Hepatocyte (in vitro differentiated cells): ENCODE data around the gene SLCO2A1. TPM values are rescaled to one million over a fixed set of nuclear protein-coding genes. Genes with fewer than 3 reads are reported as not detected.

Experiments used
- DNase-seq: peaks from one replicate; pipeline ENCODE4 v3.0.0-alpha.2; 2016; ENCODE audit warnings: low spot score
- H2AFZ ChIP-seq: fragments of 200-600 bp; sonication (generic); 2 replicates; pipeline ENCODE4 v1.6.0; 2016; ENCODE audit warnings: antibody characterized with exemption, mild to moderate bottlenecking
- H3K27ac ChIP-seq: fragments of 200-600 bp; sonication (generic); 2 replicates; pipeline ENCODE4 v1.5.1; 2016; ENCODE audit warnings: mild to moderate bottlenecking
- H3K27me3 ChIP-seq: fragments of 200-600 bp; sonication (generic); 2 replicates; pipeline ENCODE4 v1.6.1; 2016
- H3K36me3 ChIP-seq: fragments of 200-600 bp; sonication (generic); replicated peaks from 2 replicates; pipeline ENCODE4 v1.5.1; 2016; ENCODE audit warnings: low read depth; ENCODE audit not compliant: insufficient read depth
- H3K4me1 ChIP-seq: fragments of 200-600 bp; sonication (generic); 2 replicates; pipeline ENCODE4 v1.5.1; 2016; ENCODE audit warnings: mild to moderate bottlenecking, moderate library complexity; ENCODE audit not compliant: insufficient read depth
- H3K4me2 ChIP-seq: fragments of 200-600 bp; sonication (generic); 2 replicates; pipeline ENCODE4 v1.6.0; 2016
- H3K4me3 ChIP-seq: fragments of 200-600 bp; sonication (generic); 2 replicates; pipeline ENCODE4 v1.5.1; 2016; ENCODE audit warnings: mild to moderate bottlenecking
- H3K79me2 ChIP-seq: fragments of 200-600 bp; sonication (generic); 2 replicates; pipeline ENCODE4 v1.6.0; 2017; ENCODE audit warnings: mild to moderate bottlenecking
- H3K9me2 ChIP-seq: fragments of 200-600 bp; sonication (generic); replicated peaks from 2 replicates; pipeline ENCODE4 v1.6.0; 2017; ENCODE audit warnings: mild to moderate bottlenecking; ENCODE audit not compliant: insufficient read depth
- H3K9me3 ChIP-seq: fragments of 200-600 bp; sonication (generic); 2 replicates; pipeline ENCODE4 v1.5.1; 2016; ENCODE audit warnings: low read depth, mild to moderate bottlenecking
- H4K20me1 ChIP-seq: fragments of 200-600 bp; sonication (generic); 2 replicates; pipeline ENCODE4 v1.6.0; 2016; ENCODE audit warnings: mild to moderate bottlenecking; ENCODE audit not compliant: insufficient read depth, poor library complexity, severe bottlenecking
- CTCF ChIP-seq: fragments of 200-600 bp; sonication (generic); IDR thresholded peaks from 2 replicates; pipeline ENCODE4 v1.5.1; 2016; ENCODE audit warnings: antibody characterized with exemption, mild to moderate bottlenecking; ENCODE audit not compliant: poor library complexity
- EZH2 ChIP-seq: fragments of 200-600 bp; sonication (generic); IDR thresholded peaks from 2 replicates; pipeline ENCODE4 v1.6.1; 2016; ENCODE audit warnings: antibody characterized with exemption, mild to moderate bottlenecking, borderline replicate concordance
- EZH2phosphoT487 ChIP-seq: fragments of 200-600 bp; sonication (generic); IDR thresholded peaks from one replicate; pipeline ENCODE4 v1.6.1; 2018; ENCODE audit warnings: antibody characterized with exemption, mild to moderate bottlenecking, low read depth, moderate library complexity; ENCODE audit not compliant: unreplicated experiment, severe bottlenecking
- WGBS: methylation state at CpG from one replicate; pipeline ENCODE4 v1.1.6; 2016; ENCODE audit warnings: low lambda C conversion rate; ENCODE audit errors: missing lambda C conversion rate; 5-methylcytosine and 5-hydroxymethylcytosine counted together
- polyA plus RNA-seq: library from polyadenylated mRNA; unstranded; fragments of >200 nt; fragmentation: Nextera tagmentation; extraction: Ambion mirVana; gene quantifications from 2 replicates; pipeline ENCODE4 v1.2.1, GENCODE V29; 2016
- total RNA-seq: library from RNA; depleted of rRNA; stranded (reverse); fragments of >200 nt; gene quantifications from 2 replicates; pipeline ENCODE4 v1.2.3, GENCODE V29; 2014

Gene SLCO2A1
- total and polyA plus RNA-seq, 2 experiments from 2014 or later: 2.3 to 8.4 TPM

DNA sequence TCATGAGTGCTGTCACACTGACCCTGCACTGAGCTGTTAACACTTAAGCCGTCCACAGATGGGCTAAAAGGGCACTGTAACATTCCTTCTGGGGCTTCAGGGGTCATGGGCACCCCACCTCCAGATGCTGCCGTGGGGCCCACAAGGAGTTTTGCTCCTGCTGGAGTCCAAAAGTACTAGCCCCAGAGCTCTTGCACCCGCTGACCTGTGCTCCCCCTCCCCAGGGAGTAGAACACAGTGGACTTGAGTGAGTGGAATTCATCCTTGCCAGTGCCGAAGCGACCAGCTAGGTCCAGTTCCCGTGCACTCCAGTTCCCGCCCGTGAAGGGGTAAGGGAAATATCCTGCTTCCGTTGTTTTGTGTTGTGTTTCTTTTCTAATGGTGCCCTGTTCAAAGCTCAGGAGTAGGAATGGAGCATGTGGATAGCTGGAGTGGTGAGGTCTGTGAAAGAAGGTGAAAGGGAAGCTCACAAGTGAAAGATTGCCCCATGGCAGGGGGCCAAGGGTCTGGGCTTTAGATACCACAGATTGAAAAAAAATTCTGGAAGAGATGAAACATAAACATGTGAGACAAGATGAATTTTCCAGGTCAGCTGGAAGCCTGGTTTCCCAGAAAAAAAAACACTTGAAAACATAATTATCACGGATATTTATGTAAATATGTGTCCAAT is 36.6 kb downstream of the SLCO2A1 start:
- H3K9me2 ChIP-seq: no peaks in the 10 kb centered on the region
- 79% methylated on average over 10 of the region's 10 CpGs for WGBS
- H3K4me2 ChIP-seq: no peak overlapping the region
- H3K36me3 ChIP-seq: no peaks in the 10 kb centered on the region
- no peaks in the 10 kb centered on the region for H4K20me1 ChIP-seq
- no peak for DNase-seq
- H3K4me3 ChIP-seq: no peak overlapping the region
- H3K9me3 ChIP-seq: no peaks in the 10 kb centered on the region
- H2AFZ ChIP-seq: no peak overlapping the region
- no peak overlapping the region for H3K27ac ChIP-seq
- TF ChIP-seq CTCF (no peak), EZH2phosphoT487 (no peak), EZH2 (no peak)
- no peaks in the 10 kb centered on the region for H3K79me2 ChIP-seq
- H3K4me1 ChIP-seq: peaks cover 19% of the 10 kb centered on the region
- peaks cover 9% of the 10 kb centered on the region for H3K27me3 ChIP-seq

- Histone ChIP-seq H3K36me3 (no peaks in the 10 kb centered on the region), H3K9me2 (no peaks in the 10 kb centered on the region), H3K27me3 (peaks cover 9% of the 10 kb centered on the region), H3K4me1 (peaks cover 19% of the 10 kb centered on the region), H3K4me2 (no peak overlapping the region), H3K9me3 (no peaks in the 10 kb centered on the region), H2AFZ (no peak overlapping the region), H3K79me2 (no peaks in the 10 kb centered on the region), H3K27ac (no peak overlapping the region), H3K4me3 (no peak overlapping the region), H4K20me1 (no peaks in the 10 kb centered on the region)
- no peak for TF ChIP-seq EZH2
- TF ChIP-seq EZH2phosphoT487: no peak
- TF ChIP-seq CTCF: no peak
- WGBS: 41% methylated on average over 3 of the region's 3 CpGs
- DNase-seq: peak; percentile 16
These were observed 37.3 kb downstream of the SLCO2A1 start for GRCh38 chr3:133992381-133992780.

- Histone ChIP-seq H3K4me1 (peaks cover 19% of the 10 kb centered on the region), H3K36me3 (no peaks in the 10 kb centered on the region), H3K9me3 (no peaks in the 10 kb centered on the region), H3K79me2 (no peaks in the 10 kb centered on the region), H3K27me3 (peaks cover 11% of the 10 kb centered on the region), H3K4me3 (no peak overlapping the region), H4K20me1 (no peaks in the 10 kb centered on the region), H3K9me2 (no peaks in the 10 kb centered on the region), H3K27ac (no peak overlapping the region), H3K4me2 (no peak overlapping the region), H2AFZ (no peak overlapping the region)
- no peak for TF ChIP-seq EZH2
- no peak for TF ChIP-seq EZH2phosphoT487
- no peak for TF ChIP-seq CTCF
- no peak for DNase-seq
- WGBS: 93% methylated on average over 2 of the region's 2 CpGs
These were observed 38.1 kb downstream of the SLCO2A1 start for GRCh38 chr3:133991637-133992036.
